ENCODE measurements around the gene MXRA8. TPM values are rescaled to one million over a fixed set of nuclear protein-coding genes. Genes with fewer than 3 reads are reported as not detected.
A peak's percentile ranks its signal among the peaks of the same experiment; 100 is the strongest.

MXRA8 gene
- total and polyA plus RNA-seq, 9 of the 15 experiments (the other 6 are each of a cell fraction or from before 2014, with no cell fraction given), result 0.66 to 11.3 (median 6.3) TPM

DNA sequence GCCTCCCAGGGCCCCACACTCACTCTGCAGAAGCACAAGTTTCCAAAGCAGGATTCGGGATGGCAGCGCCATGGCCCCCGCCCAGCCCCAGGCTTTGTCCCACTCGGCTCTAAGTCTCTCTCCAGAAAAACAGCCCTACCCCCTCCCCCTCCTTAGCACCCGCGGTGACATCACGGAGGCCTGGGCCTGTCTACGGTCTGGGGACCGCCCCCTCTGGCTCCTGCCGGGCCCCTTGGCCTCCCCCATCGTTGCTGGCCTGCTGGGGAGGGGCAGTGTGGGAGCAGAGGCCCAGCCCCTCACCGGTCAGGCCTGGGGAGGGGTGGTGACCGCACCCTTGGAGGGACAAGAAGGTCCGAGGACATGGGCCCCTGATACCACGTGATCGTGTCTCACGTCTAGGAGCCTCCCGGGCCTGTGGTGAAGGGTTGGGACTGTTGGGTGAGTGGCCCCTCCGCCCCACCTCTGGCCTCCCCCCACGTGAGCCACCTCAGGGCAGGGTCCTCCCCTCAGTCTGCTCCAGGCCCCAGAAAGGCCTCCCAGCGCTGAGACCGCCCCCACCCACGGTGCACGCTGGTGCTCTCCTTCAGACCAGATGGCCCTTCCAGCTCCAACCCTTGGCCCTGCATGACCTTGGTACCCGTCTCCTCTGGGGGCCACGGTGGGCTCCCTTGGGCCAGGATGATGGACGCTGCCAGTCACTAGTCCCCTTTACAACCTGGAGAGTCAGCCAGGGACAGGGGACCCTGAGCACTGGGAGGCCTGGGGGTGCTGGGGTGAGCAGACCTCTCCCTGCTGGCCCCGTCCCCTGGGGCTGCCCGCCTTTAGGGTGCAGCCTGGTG, at the start of gene MXRA8 (continued):
- TF ChIP-seq JUN (IDR thresholded peaks at IDR 0.05; ENCODE audit: borderline replicate concordance, low read depth, low read length) (0 out of 2 replicates have a peak, but pooled peaks have one; percentile 22), JUN (CRISPR knock-in tag; IDR thresholded peaks at IDR 0.05; ENCODE audit: borderline replicate concordance) (no peak), KLF1 (tag; IDR thresholded peaks at IDR 0.05) (peak; percentile 86), NRF1 (conservative IDR thresholded peaks at IDR 0.05 in 1 of 2, IDR thresholded peaks at IDR 0.05 in 1 of 2) (peak; percentile 23 to 40; a peak in 1 of 4 replicates), SMARCA4 (IDR thresholded peaks at IDR 0.05) (0 out of 2 replicates have a peak, but pooled peaks have one; percentile 23), ESRRA (IDR thresholded peaks at IDR 0.05; ENCODE audit: borderline replicate concordance, low read depth) (peak; percentile 75), ATF7 (IDR thresholded peaks at IDR 0.05) (peak; percentile 84)
- TF ChIP-seq, protein P1, sequence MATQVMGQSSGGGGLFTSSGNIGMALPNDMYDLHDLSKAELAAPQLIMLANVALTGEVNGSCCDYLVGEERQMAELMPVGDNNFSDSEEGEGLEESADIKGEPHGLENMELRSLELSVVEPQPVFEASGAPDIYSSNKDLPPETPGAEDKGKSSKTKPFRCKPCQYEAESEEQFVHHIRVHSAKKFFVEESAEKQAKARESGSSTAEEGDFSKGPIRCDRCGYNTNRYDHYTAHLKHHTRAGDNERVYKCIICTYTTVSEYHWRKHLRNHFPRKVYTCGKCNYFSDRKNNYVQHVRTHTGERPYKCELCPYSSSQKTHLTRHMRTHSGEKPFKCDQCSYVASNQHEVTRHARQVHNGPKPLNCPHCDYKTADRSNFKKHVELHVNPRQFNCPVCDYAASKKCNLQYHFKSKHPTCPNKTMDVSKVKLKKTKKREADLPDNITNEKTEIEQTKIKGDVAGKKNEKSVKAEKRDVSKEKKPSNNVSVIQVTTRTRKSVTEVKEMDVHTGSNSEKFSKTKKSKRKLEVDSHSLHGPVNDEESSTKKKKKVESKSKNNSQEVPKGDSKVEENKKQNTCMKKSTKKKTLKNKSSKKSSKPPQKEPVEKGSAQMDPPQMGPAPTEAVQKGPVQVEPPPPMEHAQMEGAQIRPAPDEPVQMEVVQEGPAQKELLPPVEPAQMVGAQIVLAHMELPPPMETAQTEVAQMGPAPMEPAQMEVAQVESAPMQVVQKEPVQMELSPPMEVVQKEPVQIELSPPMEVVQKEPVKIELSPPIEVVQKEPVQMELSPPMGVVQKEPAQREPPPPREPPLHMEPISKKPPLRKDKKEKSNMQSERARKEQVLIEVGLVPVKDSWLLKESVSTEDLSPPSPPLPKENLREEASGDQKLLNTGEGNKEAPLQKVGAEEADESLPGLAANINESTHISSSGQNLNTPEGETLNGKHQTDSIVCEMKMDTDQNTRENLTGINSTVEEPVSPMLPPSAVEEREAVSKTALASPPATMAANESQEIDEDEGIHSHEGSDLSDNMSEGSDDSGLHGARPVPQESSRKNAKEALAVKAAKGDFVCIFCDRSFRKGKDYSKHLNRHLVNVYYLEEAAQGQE (IDR thresholded peaks at IDR 0.05; ENCODE audit: borderline replicate concordance), result peak; percentile 62; the same call in 1 of the 2 replicates
- TF ChIP-seq, protein P1 (CRISPR knock-in tag; IDR thresholded peaks at IDR 0.05; ENCODE audit: low read depth), result no peak
- TF ChIP-seq, protein P2, sequence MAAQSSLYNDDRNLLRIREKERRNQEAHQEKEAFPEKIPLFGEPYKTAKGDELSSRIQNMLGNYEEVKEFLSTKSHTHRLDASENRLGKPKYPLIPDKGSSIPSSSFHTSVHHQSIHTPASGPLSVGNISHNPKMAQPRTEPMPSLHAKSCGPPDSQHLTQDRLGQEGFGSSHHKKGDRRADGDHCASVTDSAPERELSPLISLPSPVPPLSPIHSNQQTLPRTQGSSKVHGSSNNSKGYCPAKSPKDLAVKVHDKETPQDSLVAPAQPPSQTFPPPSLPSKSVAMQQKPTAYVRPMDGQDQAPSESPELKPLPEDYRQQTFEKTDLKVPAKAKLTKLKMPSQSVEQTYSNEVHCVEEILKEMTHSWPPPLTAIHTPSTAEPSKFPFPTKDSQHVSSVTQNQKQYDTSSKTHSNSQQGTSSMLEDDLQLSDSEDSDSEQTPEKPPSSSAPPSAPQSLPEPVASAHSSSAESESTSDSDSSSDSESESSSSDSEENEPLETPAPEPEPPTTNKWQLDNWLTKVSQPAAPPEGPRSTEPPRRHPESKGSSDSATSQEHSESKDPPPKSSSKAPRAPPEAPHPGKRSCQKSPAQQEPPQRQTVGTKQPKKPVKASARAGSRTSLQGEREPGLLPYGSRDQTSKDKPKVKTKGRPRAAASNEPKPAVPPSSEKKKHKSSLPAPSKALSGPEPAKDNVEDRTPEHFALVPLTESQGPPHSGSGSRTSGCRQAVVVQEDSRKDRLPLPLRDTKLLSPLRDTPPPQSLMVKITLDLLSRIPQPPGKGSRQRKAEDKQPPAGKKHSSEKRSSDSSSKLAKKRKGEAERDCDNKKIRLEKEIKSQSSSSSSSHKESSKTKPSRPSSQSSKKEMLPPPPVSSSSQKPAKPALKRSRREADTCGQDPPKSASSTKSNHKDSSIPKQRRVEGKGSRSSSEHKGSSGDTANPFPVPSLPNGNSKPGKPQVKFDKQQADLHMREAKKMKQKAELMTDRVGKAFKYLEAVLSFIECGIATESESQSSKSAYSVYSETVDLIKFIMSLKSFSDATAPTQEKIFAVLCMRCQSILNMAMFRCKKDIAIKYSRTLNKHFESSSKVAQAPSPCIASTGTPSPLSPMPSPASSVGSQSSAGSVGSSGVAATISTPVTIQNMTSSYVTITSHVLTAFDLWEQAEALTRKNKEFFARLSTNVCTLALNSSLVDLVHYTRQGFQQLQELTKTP (IDR thresholded peaks at IDR 0.05; ENCODE audit: low read depth in 1 of 2, partially characterized antibody in 2 of 2), result no peak
- TF ChIP-seq, protein P3, sequence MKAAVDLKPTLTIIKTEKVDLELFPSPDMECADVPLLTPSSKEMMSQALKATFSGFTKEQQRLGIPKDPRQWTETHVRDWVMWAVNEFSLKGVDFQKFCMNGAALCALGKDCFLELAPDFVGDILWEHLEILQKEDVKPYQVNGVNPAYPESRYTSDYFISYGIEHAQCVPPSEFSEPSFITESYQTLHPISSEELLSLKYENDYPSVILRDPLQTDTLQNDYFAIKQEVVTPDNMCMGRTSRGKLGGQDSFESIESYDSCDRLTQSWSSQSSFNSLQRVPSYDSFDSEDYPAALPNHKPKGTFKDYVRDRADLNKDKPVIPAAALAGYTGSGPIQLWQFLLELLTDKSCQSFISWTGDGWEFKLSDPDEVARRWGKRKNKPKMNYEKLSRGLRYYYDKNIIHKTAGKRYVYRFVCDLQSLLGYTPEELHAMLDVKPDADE (conservative IDR thresholded peaks at IDR 0.05; ENCODE audit: control insufficient read depth, low read depth, low read length), result 0 out of 2 replicates have a peak, but pooled peaks have one; percentile 50
